Neural progenitor cell (in vitro differentiated cells): ENCODE results near the gene SLC23A2. TPM values are rescaled to one million over a fixed set of nuclear protein-coding genes. Genes with fewer than 3 reads are reported as not detected.

Experiments
- DNase-seq: peaks from one replicate; pipeline ENCODE4 v3.0.0-alpha.2; 2016; ENCODE audit warnings: low spot score
- H2AFZ ChIP-seq: fragments of 200-600 bp; sonication (generic); replicated peaks from 2 replicates; pipeline ENCODE4 v1.6.1; 2016; ENCODE audit warnings: antibody characterized with exemption
- H3F3A ChIP-seq: fragments of 200-600 bp; sonication (generic); 2 replicates; pipeline ENCODE4 v1.6.1; 2016; ENCODE audit warnings: antibody characterized with exemption, low read depth
- H3K27ac ChIP-seq: fragments of 200-600 bp; sonication (generic); 2 replicates; pipeline ENCODE4 v1.5.1; 2016; ENCODE audit warnings: mild to moderate bottlenecking
- H3K27me3 ChIP-seq: fragments of 200-600 bp; sonication (generic); 2 replicates; pipeline ENCODE4 v1.6.1; 2016; ENCODE audit warnings: mild to moderate bottlenecking, moderate library complexity
- H3K36me3 ChIP-seq: fragments of 200-600 bp; sonication (generic); 2 replicates; pipeline ENCODE4 v1.5.1; 2016
- H3K4me1 ChIP-seq: fragments of 200-600 bp; sonication (generic); 2 replicates; pipeline ENCODE4 v1.6.1; 2016; ENCODE audit warnings: mixed run types
- H3K4me2 ChIP-seq: fragments of 200-600 bp; sonication (generic); 2 replicates; pipeline ENCODE4 v1.6.1; 2016
- H3K4me3 ChIP-seq: fragments of 200-600 bp; sonication (generic); 2 replicates; pipeline ENCODE4 v1.5.1; 2016
- H3K79me2 ChIP-seq: fragments of 200-600 bp; sonication (generic); 2 replicates; pipeline ENCODE4 v1.6.1; 2016; ENCODE audit warnings: low read depth
- H3K9ac ChIP-seq: fragments of 200-600 bp; sonication (generic); 2 replicates; pipeline ENCODE4 v1.6.1; 2016
- H3K9me3 ChIP-seq: fragments of 200-600 bp; sonication (generic); 2 replicates; pipeline ENCODE4 v1.5.1; 2016; ENCODE audit warnings: low read depth
- H4K20me1 ChIP-seq: fragments of 200-600 bp; sonication (generic); 2 replicates; pipeline ENCODE4 v1.6.1; 2016; ENCODE audit warnings: low read depth
- H3K27ac Mint-ChIP-seq: 3 replicates; pipeline ENCODE4 v1.8.0; 2021; ENCODE audit warnings: mixed read lengths
- H3K27me3 Mint-ChIP-seq: 2 replicates; pipeline ENCODE4 v1.8.0; 2022; ENCODE audit warnings: low read depth, mild to moderate bottlenecking, inconsistent platforms, moderate library complexity, mixed read lengths; ENCODE audit not compliant: insufficient read depth
- H3K36me3 Mint-ChIP-seq: 3 replicates; pipeline ENCODE4 v1.8.0; 2021; ENCODE audit warnings: mixed read lengths
- H3K4me1 Mint-ChIP-seq: 3 replicates; pipeline ENCODE4 v1.8.0; 2021; ENCODE audit warnings: mixed read lengths
- H3K4me3 Mint-ChIP-seq: 3 replicates; pipeline ENCODE4 v1.8.0; 2021; ENCODE audit warnings: mild to moderate bottlenecking, moderate library complexity, mixed read lengths
- H3K9me3 Mint-ChIP-seq: 3 replicates; pipeline ENCODE4 v1.8.0; 2020; ENCODE audit warnings: mixed read lengths
- EZH2 ChIP-seq: fragments of 200-600 bp; sonication (generic); IDR thresholded peaks from 2 replicates; pipeline ENCODE4 v1.6.1; 2017; ENCODE audit warnings: antibody characterized with exemption, mild to moderate bottlenecking, moderate library complexity
- EZH2phosphoT487 ChIP-seq: fragments of 200-600 bp; sonication (generic); IDR thresholded peaks from 2 replicates; pipeline ENCODE4 v1.6.1; 2017; ENCODE audit warnings: antibody characterized with exemption
- total RNA-seq: library from RNA; depleted of rRNA; stranded (reverse); fragments of >200 nt; gene quantifications from 2 replicates; pipeline ENCODE4 v1.2.3, GENCODE V29; 2015; ENCODE audit warnings: low replicate concordance
- TF ChIP-seq, protein P1 (sequence below): fragments of 200-600 bp; sonication (generic); IDR thresholded peaks from 2 replicates; pipeline ENCODE4 v1.5.1; 2017; ENCODE audit warnings: antibody characterized with exemption, mild to moderate bottlenecking

Gene SLC23A2
- total RNA-seq, 1 donor from 2014 or later: 13.0 TPM

DNA sequence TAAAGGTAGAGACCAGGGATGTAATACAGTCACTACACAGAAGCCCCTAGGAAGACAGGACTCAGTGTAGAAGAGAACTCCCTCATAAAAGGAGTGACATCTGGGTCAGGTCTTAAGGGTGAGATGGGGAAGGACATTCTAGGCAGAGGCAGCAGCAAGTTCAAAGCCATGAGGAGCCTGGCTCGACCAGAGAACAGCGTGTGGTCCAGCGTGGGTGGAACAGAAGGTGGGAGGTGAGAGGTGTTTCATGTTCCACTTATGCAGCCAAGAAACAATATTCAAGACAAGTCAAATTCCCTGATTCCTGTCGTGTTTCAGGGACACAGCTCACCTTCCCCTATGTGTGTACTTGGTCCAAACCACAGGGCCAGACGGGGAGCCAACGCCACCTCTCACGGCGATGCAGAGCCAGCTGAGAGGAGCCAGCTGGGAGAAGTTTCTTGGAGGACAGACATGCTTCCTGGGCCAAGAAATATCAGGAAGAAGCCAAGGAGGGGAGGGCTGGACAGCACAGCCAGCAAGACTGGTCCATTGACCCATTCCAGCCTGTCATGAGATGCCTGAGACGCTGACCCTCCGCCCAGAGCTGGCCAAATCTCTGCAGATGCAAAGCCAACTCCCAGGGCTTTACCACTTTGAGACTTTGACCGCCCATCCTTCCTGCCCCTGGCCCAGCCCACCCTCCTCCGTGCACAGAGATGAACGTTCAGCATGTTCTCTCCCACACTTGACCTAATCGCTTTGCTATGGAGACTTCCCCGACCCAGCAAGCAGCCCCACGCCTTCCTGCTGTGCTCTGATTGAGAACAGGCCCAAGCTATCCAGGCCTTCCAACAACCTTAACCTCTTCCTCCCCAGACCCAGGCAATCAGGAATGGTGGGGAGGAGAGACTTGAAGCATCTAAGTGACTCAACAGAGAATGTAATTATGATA is 165.8 kb downstream of the SLC23A2 start:
- Histone ChIP-seq H2AFZ (no peak overlapping the region), H3K4me2 (no peak overlapping the region)
- H3K4me3 Mint-ChIP-seq: no peak overlapping the region

DNA sequence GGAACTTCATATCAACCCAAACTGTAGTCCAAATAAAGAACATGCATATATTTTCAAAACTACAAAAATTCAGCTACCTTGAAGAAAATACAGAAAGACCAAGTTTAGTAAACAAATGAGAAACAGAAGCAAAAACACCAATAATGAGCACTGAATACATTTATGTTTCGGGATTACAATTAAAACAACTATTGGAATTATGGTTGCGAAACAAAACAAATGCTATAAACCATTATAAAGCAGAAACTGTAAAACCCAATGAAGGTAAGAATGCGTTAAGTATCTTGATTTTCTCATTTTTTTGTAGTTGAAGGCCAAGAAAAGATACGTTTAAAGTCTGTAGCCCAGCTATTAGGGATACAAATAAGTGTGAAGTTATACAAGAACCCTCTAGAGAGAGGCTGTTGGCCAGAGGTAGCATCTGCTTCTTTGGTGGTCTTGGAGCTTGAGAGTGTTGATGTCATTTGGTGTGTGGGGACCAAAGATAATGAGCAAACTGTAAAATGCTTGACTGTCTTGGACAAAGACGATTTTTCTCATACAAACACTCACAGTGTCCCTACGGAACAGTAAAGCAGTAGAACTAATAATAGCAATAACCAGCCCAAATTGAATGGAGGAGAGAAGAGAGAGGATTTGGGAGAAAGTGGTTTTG is 168.1 kb downstream of the SLC23A2 start:
- H4K20me1 ChIP-seq: no peaks in the 10 kb centered on the region
- no peak for DNase-seq
- no peak overlapping the region for H2AFZ ChIP-seq
- no peaks in the 10 kb centered on the region for H3K27me3 ChIP-seq
- no peak overlapping the region for H3K4me3 ChIP-seq
- no peaks in the 10 kb centered on the region for H3K36me3 ChIP-seq
- no peak overlapping the region for H3K9ac ChIP-seq
- no peak overlapping the region for H3K4me3 Mint-ChIP-seq
- H3K79me2 ChIP-seq: no peaks in the 10 kb centered on the region
- no peaks in the 10 kb centered on the region for H3F3A ChIP-seq
- H3K9me3 Mint-ChIP-seq: peaks cover 5% of the 10 kb centered on the region
- H3K4me1 Mint-ChIP-seq: peaks cover 13% of the 10 kb centered on the region
- peaks cover 1% of the 10 kb centered on the region for H3K36me3 Mint-ChIP-seq
- H3K27me3 Mint-ChIP-seq: peaks cover 18% of the 10 kb centered on the region
- no peak overlapping the region for H3K4me2 ChIP-seq
- H3K27ac ChIP-seq: no peak overlapping the region
- no peaks in the 10 kb centered on the region for H3K9me3 ChIP-seq
- no peaks in the 10 kb centered on the region for H3K4me1 ChIP-seq
- H3K27ac Mint-ChIP-seq: no peak overlapping the region
- TF ChIP-seq EZH2phosphoT487: no peak
- no peak for TF ChIP-seq EZH2
- TF ChIP-seq, protein P1, sequence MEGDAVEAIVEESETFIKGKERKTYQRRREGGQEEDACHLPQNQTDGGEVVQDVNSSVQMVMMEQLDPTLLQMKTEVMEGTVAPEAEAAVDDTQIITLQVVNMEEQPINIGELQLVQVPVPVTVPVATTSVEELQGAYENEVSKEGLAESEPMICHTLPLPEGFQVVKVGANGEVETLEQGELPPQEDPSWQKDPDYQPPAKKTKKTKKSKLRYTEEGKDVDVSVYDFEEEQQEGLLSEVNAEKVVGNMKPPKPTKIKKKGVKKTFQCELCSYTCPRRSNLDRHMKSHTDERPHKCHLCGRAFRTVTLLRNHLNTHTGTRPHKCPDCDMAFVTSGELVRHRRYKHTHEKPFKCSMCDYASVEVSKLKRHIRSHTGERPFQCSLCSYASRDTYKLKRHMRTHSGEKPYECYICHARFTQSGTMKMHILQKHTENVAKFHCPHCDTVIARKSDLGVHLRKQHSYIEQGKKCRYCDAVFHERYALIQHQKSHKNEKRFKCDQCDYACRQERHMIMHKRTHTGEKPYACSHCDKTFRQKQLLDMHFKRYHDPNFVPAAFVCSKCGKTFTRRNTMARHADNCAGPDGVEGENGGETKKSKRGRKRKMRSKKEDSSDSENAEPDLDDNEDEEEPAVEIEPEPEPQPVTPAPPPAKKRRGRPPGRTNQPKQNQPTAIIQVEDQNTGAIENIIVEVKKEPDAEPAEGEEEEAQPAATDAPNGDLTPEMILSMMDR: no peak

More for the DNA sequence above, 165.8 kb downstream of the SLC23A2 start:
- H3K27me3 Mint-ChIP-seq: peaks cover 14% of the 10 kb centered on the region
- DNase-seq: no peak
- H3K9me3 Mint-ChIP-seq: peaks cover 5% of the 10 kb centered on the region
- peaks cover 13% of the 10 kb centered on the region for H3K4me1 Mint-ChIP-seq
- Histone ChIP-seq H3K4me3 (no peak overlapping the region), H3K4me1 (no peaks in the 10 kb centered on the region), H3K79me2 (no peaks in the 10 kb centered on the region), H3K27me3 (no peaks in the 10 kb centered on the region), H3F3A (no peaks in the 10 kb centered on the region), H3K27ac (no peak overlapping the region), H4K20me1 (no peaks in the 10 kb centered on the region), H3K36me3 (no peaks in the 10 kb centered on the region), H3K9me3 (no peaks in the 10 kb centered on the region), H3K9ac (no peak overlapping the region)
- no peak overlapping the region for H3K27ac Mint-ChIP-seq
- H3K36me3 Mint-ChIP-seq: peaks cover 1% of the 10 kb centered on the region
- TF ChIP-seq, protein P1: no peak

DNA sequence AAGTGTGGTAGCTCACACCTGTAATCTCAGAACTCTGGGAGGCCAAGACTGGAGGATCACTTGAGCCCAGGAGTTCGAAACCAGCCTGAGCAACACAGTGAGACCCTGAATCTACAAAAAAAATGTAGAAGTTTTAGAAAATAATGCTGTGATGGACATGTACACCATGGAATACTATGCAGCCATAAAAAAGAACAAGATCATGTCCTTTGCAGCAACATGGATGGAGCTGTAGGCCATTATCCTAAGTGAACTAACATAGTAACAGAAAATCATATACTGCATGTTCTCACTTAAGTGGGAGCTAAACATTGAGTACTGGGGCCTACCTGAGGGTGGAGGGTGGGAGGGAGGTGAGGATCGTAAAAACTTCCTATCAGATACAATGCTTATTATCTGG is 168.8 kb downstream of the SLC23A2 start:
- Mint-ChIP-seq H3K27ac (no peak overlapping the region), H3K27me3 (peaks cover 16% of the 10 kb centered on the region), H3K9me3 (peaks cover 5% of the 10 kb centered on the region), H3K4me1 (peaks cover 13% of the 10 kb centered on the region), H3K36me3 (peaks cover 1% of the 10 kb centered on the region), H3K4me3 (no peak overlapping the region)
- no peaks in the 10 kb centered on the region for H3F3A ChIP-seq
- H3K27ac ChIP-seq: no peak overlapping the region
- H3K4me1 ChIP-seq: no peaks in the 10 kb centered on the region
- no peaks in the 10 kb centered on the region for H3K36me3 ChIP-seq
- no peak overlapping the region for H2AFZ ChIP-seq
- H4K20me1 ChIP-seq: no peaks in the 10 kb centered on the region
- no peaks in the 10 kb centered on the region for H3K79me2 ChIP-seq
- no peaks in the 10 kb centered on the region for H3K9me3 ChIP-seq
- no peak for TF ChIP-seq EZH2
- no peak for TF ChIP-seq EZH2phosphoT487
- TF ChIP-seq, protein P1: no peak
- no peak overlapping the region for H3K4me2 ChIP-seq
- no peaks in the 10 kb centered on the region for H3K27me3 ChIP-seq
- DNase-seq: no peak
- no peak overlapping the region for H3K9ac ChIP-seq
- H3K4me3 ChIP-seq: no peak overlapping the region
